Adipocyte (in vitro differentiated cells): ENCODE data around the gene IRAK1.

Experiments
- DNase-seq: peaks from one replicate; pipeline ENCODE4 v3.0.0-alpha.2; 2015; ENCODE audit warnings: low read depth
- H3K27me3 ChIP-seq: replicated peaks from 2 replicates; pipeline ENCODE4 v1.7.0; 2013; ENCODE audit warnings: mild to moderate bottlenecking, low read length, moderate library complexity; ENCODE audit not compliant: control insufficient read depth, insufficient read depth
- H3K36me3 ChIP-seq: 2 replicates; pipeline ENCODE4 v1.7.0; 2013; ENCODE audit warnings: low read length, mild to moderate bottlenecking, moderate library complexity; ENCODE audit not compliant: control insufficient read depth, insufficient read depth, severe bottlenecking
- H3K4me1 ChIP-seq: 2 replicates; pipeline ENCODE4 v1.7.0; 2013; ENCODE audit warnings: mild to moderate bottlenecking, low read length, moderate library complexity; ENCODE audit not compliant: control insufficient read depth, insufficient read depth
- H3K4me3 ChIP-seq: 2 replicates; pipeline ENCODE4 v1.7.0; 2013; ENCODE audit warnings: mild to moderate bottlenecking, low read length, moderate library complexity
- H3K9ac ChIP-seq: 2 replicates; pipeline ENCODE4 v1.7.0; 2013; ENCODE audit warnings: mild to moderate bottlenecking, low read length, moderate library complexity
- H3K9me3 ChIP-seq: 2 replicates; pipeline ENCODE4 v1.7.0; 2013; ENCODE audit warnings: mild to moderate bottlenecking, low read length, moderate library complexity; ENCODE audit not compliant: control insufficient read depth

The IRAK1 gene

GRCh38 chrX:154039577-154039976, 19.9 kb upstream of the IRAK1 start:
- peak overlapping the region; percentile 35 for H3K9ac ChIP-seq
- no peak for DNase-seq
- peaks cover 2% of the 10 kb centered on the region for H3K27me3 ChIP-seq
- H3K36me3 ChIP-seq: peaks cover 3% of the 10 kb centered on the region
- H3K9me3 ChIP-seq: no peaks in the 10 kb centered on the region
- H3K4me1 ChIP-seq: peaks cover 50% of the 10 kb centered on the region
- H3K4me3 ChIP-seq: no peak overlapping the region

GRCh38 chrX:154038656-154039055, 19.0 kb upstream of the IRAK1 start:
- DNase-seq: no peak
- peaks cover 3% of the 10 kb centered on the region for H3K36me3 ChIP-seq
- H3K4me3 ChIP-seq: no peak overlapping the region
- H3K9me3 ChIP-seq: no peaks in the 10 kb centered on the region
- H3K4me1 ChIP-seq: peaks cover 41% of the 10 kb centered on the region
- no peak overlapping the region for H3K9ac ChIP-seq
- no peaks in the 10 kb centered on the region for H3K27me3 ChIP-seq

GRCh38 chrX:154037754-154038153, 18.1 kb upstream of the IRAK1 start:
- H3K9ac ChIP-seq: no peak overlapping the region
- H3K4me1 ChIP-seq: peaks cover 32% of the 10 kb centered on the region
- H3K9me3 ChIP-seq: no peaks in the 10 kb centered on the region
- no peak overlapping the region for H3K4me3 ChIP-seq
- DNase-seq: no peak
- no peaks in the 10 kb centered on the region for H3K27me3 ChIP-seq
- peaks cover 3% of the 10 kb centered on the region for H3K36me3 ChIP-seq

GRCh38 chrX:154036513-154036912, 16.8 kb upstream of the IRAK1 start:
- Histone ChIP-seq H3K36me3 (peaks cover 3% of the 10 kb centered on the region), H3K27me3 (no peaks in the 10 kb centered on the region)

GRCh38 chrX:154033848-154034247, 14.1 kb upstream of the IRAK1 start:
- no peaks in the 10 kb centered on the region for H3K9me3 ChIP-seq
- H3K36me3 ChIP-seq: peaks cover 19% of the 10 kb centered on the region
- DNase-seq: no peak
- H3K9ac ChIP-seq: no peak overlapping the region
- no peak overlapping the region for H3K4me3 ChIP-seq
- H3K4me1 ChIP-seq: no peaks in the 10 kb centered on the region
- H3K27me3 ChIP-seq: no peaks in the 10 kb centered on the region

More at GRCh38 chrX:154036513-154036912, 16.8 kb upstream of the IRAK1 start:
- no peak for DNase-seq
- Histone ChIP-seq H3K4me3 (no peak overlapping the region), H3K4me1 (peaks cover 21% of the 10 kb centered on the region), H3K9me3 (no peaks in the 10 kb centered on the region), H3K9ac (no peak overlapping the region)

- no peak for DNase-seq
- Histone ChIP-seq H3K36me3 (peaks cover 19% of the 10 kb centered on the region), H3K4me1 (no peaks in the 10 kb centered on the region), H3K4me3 (no peak overlapping the region), H3K27me3 (no peaks in the 10 kb centered on the region), H3K9me3 (no peaks in the 10 kb centered on the region), H3K9ac (no peak overlapping the region)
These were observed 13.0 kb upstream of the IRAK1 start for GRCh38 chrX:154032653-154033052.

GRCh38 chrX:154032160-154032559, 12.5 kb upstream of the IRAK1 start:
- Histone ChIP-seq H3K36me3 (peaks cover 19% of the 10 kb centered on the region), H3K9ac (no peak overlapping the region), H3K27me3 (no peaks in the 10 kb centered on the region), H3K9me3 (no peaks in the 10 kb centered on the region), H3K4me3 (no peak overlapping the region), H3K4me1 (no peaks in the 10 kb centered on the region)
- no peak for DNase-seq

- H3K4me1 ChIP-seq: peaks cover 3% of the 10 kb centered on the region
- peaks cover 19% of the 10 kb centered on the region for H3K36me3 ChIP-seq
- DNase-seq: no peak
- no peak overlapping the region for H3K9ac ChIP-seq
- no peaks in the 10 kb centered on the region for H3K27me3 ChIP-seq
- H3K9me3 ChIP-seq: no peaks in the 10 kb centered on the region
- no peak overlapping the region for H3K4me3 ChIP-seq
These were observed 11.1 kb upstream of the IRAK1 start for GRCh38 chrX:154030715-154031305.

GRCh38 chrX:154030266-154030665, 10.6 kb upstream of the IRAK1 start:
- Histone ChIP-seq H3K9me3 (no peaks in the 10 kb centered on the region), H3K27me3 (no peaks in the 10 kb centered on the region)

GRCh38 chrX:154029439-154029838, 9.7 kb upstream of the IRAK1 start:
- Histone ChIP-seq H3K27me3 (no peaks in the 10 kb centered on the region), H3K36me3 (peaks cover 16% of the 10 kb centered on the region), H3K9ac (no peak overlapping the region), H3K9me3 (no peaks in the 10 kb centered on the region), H3K4me1 (peaks cover 3% of the 10 kb centered on the region), H3K4me3 (no peak overlapping the region)
- no peak for DNase-seq

More at GRCh38 chrX:154030266-154030665, 10.6 kb upstream of the IRAK1 start:
- H3K4me1 ChIP-seq: peaks cover 3% of the 10 kb centered on the region
- H3K4me3 ChIP-seq: no peak overlapping the region
- H3K36me3 ChIP-seq: peaks cover 19% of the 10 kb centered on the region
- DNase-seq: no peak
- H3K9ac ChIP-seq: no peak overlapping the region

GRCh38 chrX:154028502-154029184, 8.9 kb upstream of the IRAK1 start:
- H3K9me3 ChIP-seq: no peaks in the 10 kb centered on the region
- peaks cover 16% of the 10 kb centered on the region for H3K36me3 ChIP-seq
- no peak for DNase-seq
- H3K4me1 ChIP-seq: peaks cover 3% of the 10 kb centered on the region
- no peak overlapping the region for H3K4me3 ChIP-seq
- H3K9ac ChIP-seq: no peak overlapping the region
- H3K27me3 ChIP-seq: no peaks in the 10 kb centered on the region
